NCI-H2171 (cell line): ENCODE data around the gene TRMT61B.

Source experiments
- DNase-seq: peaks from one replicate; lab custom pipeline; 2025; lab: John Stamatoyannopoulos, UW

The TRMT61B gene

DNA sequence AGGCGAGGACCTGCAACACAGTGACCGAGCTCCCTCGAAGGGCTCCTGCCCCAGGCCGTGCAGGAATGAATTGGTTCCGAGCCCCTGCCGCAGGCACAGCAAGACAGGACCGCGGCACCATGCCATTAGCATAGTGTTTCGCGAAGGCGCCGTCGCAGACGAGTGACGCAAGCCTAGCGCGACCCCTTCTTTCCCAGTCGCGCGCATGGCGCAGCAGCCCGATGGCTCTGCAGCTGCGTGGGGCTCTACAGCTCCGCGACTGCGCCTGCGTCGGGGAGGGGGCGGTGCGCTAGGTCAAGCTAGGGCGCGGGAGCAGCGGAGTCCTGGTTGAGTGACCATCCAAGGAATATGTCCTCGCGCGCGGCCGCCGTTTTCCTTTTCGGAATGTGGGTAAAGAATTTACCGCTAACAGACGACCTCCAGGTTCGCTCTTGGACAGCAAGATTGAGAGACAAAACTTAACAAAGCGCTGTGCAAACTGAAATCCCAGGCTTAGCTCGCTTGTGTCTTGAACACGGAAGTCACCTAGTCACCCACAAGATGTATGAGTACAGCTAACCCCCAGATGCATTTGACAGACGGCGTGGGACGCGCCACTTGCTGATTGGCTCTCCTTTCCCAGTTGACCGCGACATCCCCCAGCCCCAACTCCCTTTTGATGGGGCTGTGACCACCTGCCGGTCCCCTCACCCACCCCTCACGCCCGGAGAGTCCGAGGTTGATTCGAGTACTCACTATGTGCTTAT, at the start of gene TRMT61B:
Gene TRMT61B (minus strand): TSS at position 164 of the 746 bp plus-strand sequence. CDS start 32 bp downstream, at position 132.
- DNase-seq: peak; percentile 95

GRCh38 chr2:28915939-28916338, 45.8 kb upstream of the TRMT61B start:
- no peak for DNase-seq

- no peak for DNase-seq
These were observed 39.7 kb upstream of the TRMT61B start for GRCh38 chr2:28909655-28910353.

DNA sequence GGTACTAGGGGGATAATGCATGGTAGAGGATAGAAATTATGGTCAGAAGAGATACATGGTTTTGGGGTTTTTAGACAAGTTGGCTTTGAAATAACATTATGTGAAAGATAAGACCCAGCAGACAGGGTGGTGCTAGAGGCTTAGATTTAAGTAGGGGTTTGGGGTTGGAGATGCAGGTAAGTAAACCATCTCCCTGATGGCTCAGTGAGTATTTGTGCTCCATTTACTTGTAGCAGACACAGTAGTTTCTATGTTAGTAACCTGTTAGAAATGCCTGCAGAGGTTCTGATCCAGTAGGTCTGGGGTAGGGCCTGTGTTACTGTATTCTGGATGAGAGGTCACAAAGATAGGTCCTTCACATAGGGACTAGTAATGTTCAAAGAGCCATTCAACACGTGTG, 38.1 kb upstream of the TRMT61B start:
- no peak for DNase-seq

DNA sequence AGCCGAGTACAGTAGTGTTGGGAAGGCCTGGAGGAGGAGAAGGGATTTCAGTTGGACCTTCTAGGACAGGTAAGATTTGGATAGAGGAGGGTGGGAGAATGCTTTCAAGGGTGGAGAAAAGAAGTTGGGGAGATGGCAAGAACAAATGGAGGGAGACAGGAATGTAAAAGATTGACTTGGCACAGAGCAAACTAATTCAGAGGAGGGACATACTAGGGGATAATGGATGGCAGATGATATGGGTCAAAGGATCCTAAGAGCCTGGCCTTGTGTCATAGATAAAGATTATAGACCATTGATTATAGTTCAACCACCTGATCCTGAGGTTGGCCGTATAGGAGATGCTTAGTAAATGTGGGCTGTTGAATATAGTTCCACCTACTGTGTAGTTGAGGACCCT, 36.7 kb upstream of the TRMT61B start:
- no peak for DNase-seq

GRCh38 chr2:28906376-28906775, 36.3 kb upstream of the TRMT61B start:
- no peak for DNase-seq

DNA sequence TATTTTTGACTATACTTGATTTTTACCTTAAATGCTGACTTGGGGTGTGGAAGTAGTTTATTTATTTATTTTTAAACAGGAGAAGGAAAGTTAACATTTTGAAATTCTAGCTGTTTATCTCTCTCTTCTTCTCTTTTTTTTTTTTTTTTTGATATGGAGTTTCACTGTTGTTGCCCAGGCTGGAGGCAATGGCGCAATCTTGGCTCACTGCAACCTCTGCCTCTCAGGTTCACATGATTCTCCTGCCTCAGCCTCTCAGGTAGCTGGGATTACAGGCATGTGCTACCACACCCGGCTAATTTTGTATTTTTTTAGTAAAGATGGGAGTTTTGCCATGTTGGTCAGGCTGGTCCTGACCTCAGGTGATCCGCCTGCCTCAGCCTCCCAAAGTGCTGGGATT, 35.4 kb upstream of the TRMT61B start:
- no peak for DNase-seq

GRCh38 chr2:28904802-28905457, 34.8 kb upstream of the TRMT61B start:
- DNase-seq: no peak

DNA sequence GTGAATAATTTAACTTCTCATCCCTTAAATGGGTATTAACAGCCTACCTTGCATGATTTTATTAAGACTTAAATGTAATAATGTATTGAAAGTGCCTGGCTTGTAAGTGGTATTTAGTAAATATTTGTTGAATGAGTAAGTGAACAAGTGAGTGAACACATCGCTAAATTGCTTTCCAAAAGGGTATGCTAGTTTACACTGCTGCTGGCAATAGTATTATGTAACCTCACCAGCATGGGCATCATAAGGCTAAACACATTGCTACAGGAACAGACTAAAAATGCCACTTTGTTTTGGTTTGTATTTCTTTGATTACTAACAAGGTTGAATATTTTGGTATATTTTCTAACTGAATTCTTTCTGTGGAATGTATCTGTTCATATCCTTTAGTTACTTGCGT, 34.2 kb upstream of the TRMT61B start:
- DNase-seq: no peak

DNA sequence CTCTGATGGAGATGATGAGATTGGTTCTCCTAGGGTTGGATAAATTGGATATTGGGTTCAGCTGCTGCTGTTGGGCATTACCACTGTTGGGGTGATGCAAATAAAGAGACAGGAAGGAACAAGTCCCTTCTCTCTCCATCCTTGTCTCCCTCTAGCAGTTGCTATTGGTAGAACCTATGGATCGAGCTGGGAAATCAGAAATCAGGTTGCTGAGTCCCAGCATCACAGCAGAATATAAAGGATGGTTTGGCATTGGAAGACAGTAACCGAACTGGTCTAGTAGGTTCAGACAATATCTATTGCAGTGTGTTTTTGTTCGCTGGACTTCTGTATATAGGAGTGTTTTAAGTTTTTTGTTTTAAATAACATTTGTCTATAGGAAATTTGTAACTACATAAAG, 32.5 kb upstream of the TRMT61B start:
- no peak for DNase-seq

DNA sequence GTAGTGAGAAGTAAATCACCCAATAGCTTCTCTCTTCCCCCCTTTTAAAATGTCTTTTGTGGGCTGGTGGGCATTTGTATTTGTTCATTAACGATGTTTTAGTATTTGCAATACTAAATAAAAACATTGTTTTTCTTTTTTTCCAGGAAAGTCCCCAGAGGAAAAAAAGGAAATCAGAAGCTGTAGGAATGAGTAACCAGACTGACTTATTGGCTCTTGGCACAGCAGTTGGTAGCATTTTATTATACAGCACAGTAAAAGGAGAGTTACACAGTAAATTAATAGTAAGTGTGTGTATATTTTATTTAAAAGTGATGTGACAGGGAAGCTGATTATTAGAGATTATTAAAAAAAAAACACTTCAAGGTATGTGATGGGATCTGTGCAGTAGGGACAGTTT, 31.7 kb upstream of the TRMT61B start:
- no peak for DNase-seq

- no peak for DNase-seq
These were observed 31.1 kb upstream of the TRMT61B start for GRCh38 chr2:28901202-28901601.

DNA sequence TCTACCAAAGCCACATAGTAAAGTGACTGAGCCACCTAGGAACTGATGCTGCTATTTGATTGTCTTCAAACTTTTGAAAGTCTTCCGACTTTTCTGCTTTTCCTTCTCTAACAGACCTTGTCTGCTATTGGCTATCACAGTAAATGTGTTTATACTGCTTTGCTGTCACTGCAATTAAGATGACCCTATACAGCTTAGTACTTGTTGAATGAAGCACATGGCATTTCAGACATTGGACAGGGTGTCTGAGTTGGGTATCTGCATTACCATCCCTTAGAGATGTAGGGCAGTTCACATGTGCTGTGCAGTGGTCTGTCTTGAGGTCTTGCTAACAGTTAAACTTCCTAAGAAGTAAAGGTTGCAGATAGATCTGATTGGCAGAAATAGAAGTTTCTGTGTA, 27.9 kb upstream of the TRMT61B start:
- no peak for DNase-seq

DNA sequence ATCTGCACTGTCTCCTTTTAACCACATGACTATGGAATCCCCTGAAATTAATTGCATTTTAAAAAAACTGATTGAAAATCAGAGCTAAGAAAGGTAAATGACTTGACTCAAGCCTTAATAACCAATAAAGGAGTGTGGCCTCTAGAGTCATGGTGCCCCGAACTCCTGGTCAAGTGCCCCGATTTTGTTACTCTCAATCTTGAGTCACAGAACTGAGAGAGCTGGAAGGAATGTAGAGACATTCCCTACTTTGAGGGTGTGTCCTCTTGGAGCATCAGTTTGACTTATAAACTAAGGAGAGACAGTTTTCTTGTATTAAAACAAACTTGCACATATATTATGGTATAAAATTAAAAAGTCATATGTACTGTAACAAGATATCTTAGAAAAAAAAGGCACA, 26.8 kb upstream of the TRMT61B start:
- DNase-seq: no peak

DNA sequence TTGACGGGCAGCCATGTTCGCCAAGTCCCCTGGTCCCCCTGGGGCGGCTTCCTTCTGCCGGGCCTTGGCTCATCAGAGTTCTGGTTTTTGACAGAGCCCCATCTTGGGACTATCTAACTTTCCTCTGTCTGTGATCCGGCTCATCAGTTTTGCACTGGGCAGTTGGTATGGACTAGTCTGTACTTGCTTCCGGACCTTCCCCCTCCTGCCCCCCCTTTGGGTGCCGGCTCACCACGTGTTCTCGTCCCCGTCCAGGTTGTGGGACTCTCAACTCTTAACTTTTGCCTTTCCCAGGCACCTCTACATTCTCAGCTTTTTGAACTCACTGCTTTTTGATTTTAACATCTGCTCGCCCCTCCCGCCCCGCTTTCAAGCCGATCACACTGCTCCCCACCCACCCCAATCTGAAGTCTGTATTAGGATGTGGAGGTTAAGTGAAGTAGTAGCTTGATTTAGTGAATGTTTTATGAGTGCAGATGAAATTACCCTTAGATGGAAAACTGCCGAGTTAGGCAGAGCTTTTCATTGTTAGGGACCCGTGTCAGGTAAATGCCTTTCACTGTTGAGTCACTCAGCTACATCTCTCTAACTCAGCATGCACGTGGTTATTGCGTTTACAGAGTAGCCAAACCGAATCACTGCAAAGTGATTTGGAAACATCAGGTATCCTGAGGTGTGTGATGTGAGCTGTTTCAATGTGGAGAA, 25.2 kb upstream of the TRMT61B start:
- peak; percentile 34 for DNase-seq

- peak; percentile 99 for DNase-seq
These were observed 24.5 kb upstream of the TRMT61B start, which contains the start of gene WDR43 for GRCh38 chr2:28894470-28895188. Gene WDR43, plus strand, starts transcription at chr2:28894667. Its CDS starts 32 bp downstream, at chr2:28894699.

DNA sequence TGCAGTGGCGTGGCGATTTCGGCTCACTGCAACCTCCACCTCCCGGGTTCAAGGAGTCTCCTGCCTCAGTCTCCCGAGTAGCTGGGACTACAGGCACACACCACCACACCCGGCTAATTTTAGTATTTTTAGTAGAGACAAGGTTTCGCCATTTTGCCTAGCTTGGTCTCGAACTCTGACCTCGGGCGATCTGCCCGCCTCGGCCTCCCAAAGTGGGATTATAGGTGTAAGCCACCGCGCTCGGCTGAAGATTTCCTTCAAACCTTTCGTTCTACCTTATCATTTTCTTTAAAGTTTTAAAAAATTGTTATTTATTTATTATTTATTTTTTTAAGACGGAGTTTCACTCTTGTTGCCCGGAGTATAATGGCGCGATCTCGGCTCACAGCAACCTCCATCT, 23.4 kb upstream of the TRMT61B start:
- DNase-seq: no peak

GRCh38 chr2:28880193-28880592, 10.1 kb upstream of the TRMT61B start:
- no peak for DNase-seq

DNA sequence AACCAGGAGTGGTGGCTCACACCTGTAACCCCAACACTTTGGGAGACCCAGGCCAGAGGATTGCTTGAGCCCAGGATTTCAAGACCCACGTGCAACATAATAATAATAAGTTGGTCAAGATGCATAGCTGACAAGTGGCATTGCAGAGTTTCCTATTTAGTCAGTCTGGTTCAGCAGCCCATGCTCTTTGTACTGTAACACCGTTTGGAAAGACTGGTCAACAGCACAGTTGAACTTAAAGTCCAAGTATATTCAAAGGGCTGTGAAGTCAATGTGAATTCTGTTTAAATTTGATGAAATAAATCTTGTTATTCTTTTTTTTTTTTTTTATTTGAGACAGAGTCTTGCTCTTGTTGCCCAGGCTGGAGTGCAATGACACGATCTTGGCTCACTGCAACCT, 1.5 kb upstream of the TRMT61B start:
- DNase-seq: no peak

- no peak for DNase-seq
These were observed 489 bp downstream of the TRMT61B start for GRCh38 chr2:28869494-28870145.

DNA sequence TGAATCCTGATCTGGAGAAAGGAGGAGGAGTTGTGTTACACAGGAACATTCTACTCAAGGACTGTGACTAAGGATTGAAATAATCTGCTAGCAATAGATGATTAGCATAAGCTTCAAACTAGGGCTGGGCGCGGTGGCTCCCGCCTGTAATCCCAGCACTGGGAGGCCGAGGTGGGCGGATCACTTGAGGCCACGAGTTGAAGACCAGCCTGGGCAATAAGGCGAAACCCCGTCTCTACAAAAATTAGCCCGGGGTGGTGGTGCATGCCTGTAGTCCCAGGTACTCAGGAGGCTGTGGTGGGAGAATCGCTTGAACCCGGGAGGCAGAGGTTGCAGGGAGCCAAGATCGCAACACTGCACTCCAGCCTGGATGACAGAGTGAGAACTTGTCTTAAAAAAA, 1.5 kb downstream of the TRMT61B start:
- no peak for DNase-seq
